Eye (tissue), 1 donor: ENCODE results near the gene PCDHB10.
"Not testable (repeated sequence)": the region's sequence is repeated elsewhere in the genome, so short reads cannot be mapped to it uniquely, and the experiment has no call there.

Experiments used
- DNase-seq: peaks from one replicate; pipeline ENCODE4 v3.0.0-alpha.2; 2015

Gene PCDHB10

GRCh38 chr5:141188682-141189081 lies 3.5 kb upstream of the PCDHB10 start:
- DNase-seq, result not testable (repeated sequence)

- DNase-seq, result not testable (repeated sequence)
Measured at GRCh38 chr5:141189131-141189530, 3.0 kb upstream of the PCDHB10 start.

- not testable (repeated sequence) for DNase-seq
Measured at GRCh38 chr5:141194332-141194731, 2.2 kb downstream of the PCDHB10 start.

- no peak for DNase-seq
Measured at GRCh38 chr5:141196363-141196762, 4.2 kb downstream of the PCDHB10 start.

- DNase-seq, result peak; percentile 26
Measured at GRCh38 chr5:141199359-141200235, 7.4 kb downstream of the PCDHB10 start, which contains the start of gene PCDHB11. Gene PCDHB11 (plus strand): TSS chr5:141199627. CDS start chr5:141199775, 148 bp downstream.

- DNase-seq, result not testable (repeated sequence)
Measured at GRCh38 chr5:141201126-141201525, 9.0 kb downstream of the PCDHB10 start.

DNA sequence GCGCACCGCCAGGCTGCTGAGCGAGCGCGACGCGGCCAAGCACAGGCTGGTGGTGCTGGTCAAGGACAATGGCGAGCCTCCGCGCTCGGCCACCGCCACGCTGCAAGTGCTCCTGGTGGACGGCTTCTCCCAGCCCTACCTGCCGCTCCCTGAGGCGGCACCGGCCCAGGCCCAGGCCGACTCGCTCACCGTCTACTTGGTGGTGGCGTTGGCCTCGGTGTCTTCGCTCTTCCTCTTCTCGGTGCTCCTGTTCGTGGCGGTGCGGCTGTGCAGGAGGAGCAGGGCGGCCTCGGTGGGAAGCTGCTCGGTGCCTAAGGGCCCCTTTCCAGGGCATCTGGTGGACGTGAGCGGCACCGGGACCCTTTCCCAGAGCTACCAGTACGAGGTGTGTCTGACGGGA lies 9.5 kb downstream of the PCDHB10 start:
- DNase-seq, result not testable (repeated sequence)

GRCh38 chr5:141208478-141208877 lies 16.3 kb downstream of the PCDHB10 start, which contains the start of gene PCDHB12:
Gene PCDHB12 (plus strand): TSS chr5:141208719. CDS start chr5:141208908, 189 bp downstream.
- DNase-seq, result peak; percentile 36

GRCh38 chr5:141210281-141210680 lies 18.1 kb downstream of the PCDHB10 start:
- not testable (repeated sequence) for DNase-seq

DNA sequence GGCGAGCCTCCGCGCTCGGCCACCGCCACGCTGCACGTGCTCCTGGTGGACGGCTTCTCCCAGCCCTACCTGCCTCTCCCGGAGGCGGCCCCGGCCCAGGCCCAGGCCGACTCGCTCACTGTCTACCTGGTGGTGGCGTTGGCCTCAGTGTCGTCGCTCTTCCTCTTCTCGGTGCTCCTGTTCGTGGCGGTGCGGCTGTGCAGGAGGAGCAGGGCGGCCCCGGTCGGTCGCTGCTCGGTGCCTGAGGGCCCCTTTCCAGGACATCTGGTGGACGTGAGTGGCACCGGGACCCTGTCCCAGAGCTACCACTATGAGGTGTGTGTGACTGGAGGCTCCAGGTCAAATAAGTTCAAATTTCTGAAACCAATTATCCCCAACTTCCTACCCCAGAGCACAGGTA lies 18.7 kb downstream of the PCDHB10 start:
- DNase-seq, result not testable (repeated sequence)

DNA sequence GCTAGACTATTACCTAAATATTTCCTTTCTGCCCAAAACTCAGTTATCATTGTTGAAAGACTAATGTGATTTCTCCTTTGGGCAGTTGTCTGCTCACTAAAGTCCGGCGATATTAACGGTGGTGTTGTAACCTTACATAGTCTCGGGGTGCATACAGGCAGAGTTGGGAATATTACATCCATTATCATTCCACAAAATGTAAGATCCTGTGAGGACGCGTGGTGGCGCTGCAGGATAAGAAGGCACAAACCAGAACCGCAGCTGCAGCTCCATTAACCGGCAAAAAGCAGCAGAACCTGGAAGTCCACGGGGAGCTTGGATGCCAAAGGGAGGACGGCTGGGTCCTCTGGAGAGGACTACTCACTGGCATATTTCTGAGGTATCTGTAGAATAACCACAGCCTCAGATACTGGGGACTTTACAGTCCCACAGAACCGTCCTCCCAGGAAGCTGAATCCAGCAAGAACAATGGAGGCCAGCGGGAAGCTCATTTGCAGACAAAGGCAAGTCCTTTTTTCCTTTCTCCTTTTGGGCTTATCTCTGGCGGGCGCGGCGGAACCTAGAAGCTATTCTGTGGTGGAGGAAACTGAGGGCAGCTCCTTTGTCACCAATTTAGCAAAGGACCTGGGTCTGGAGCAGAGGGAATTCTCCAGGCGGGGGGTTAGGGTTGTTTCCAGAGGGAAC lies 21.6 kb downstream of the PCDHB10 start, which contains the start of gene PCDHB13:
TSS of gene PCDHB13 (plus strand) at position 264 of the 684 bp plus-strand sequence. CDS start at position 469, 205 bp downstream.
- DNase-seq, result peak; percentile 47

DNA sequence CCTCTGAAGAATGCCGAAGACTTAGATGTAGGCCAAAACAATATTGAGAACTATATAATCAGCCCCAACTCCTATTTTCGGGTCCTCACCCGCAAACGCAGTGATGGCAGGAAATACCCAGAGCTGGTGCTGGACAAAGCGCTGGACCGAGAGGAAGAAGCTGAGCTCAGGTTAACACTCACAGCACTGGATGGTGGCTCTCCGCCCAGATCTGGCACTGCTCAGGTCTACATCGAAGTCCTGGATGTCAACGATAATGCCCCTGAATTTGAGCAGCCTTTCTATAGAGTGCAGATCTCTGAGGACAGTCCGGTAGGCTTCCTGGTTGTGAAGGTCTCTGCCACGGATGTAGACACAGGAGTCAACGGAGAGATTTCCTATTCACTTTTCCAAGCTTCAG lies 22.4 kb downstream of the PCDHB10 start:
- not testable (repeated sequence) for DNase-seq

GRCh38 chr5:141215504-141215903 lies 23.4 kb downstream of the PCDHB10 start:
- not testable (repeated sequence) for DNase-seq

- DNase-seq, result not testable (repeated sequence)
Measured at GRCh38 chr5:141216035-141216434, 23.9 kb downstream of the PCDHB10 start.

DNA sequence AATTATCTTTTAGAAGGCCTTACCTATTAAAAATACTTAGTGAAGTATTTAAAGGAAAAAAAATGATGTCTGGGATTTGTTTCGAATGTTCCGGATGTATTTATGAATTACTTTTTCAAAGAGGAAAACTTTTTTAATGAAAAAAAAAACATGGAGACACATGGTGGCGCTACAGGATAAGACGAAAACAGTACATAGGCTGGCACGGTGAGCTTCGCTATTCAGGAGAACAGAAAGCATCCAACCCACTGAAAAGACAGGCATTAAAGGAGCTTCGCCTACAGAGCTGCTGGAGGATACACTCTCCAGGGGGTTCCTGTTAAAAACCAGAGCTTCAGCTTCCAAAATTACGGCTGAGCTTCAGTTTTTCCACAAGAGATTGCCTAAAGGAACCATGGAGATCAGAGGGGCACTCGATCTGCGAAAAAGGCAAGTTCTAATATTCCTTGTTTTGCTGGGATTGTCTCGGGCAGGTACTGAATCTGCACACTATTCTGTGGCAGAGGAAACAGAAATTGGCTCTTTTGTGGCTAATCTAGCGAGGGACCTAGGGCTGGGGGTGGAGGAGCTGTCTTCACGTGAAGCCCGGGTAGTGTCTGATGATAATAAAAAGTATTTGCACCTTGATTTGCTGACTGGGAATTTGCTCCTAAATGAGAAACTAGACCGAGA lies 31.1 kb downstream of the PCDHB10 start, which contains the start of gene PCDHB14:
TSS of gene PCDHB14 (plus strand) at position 232 of the 672 bp plus-strand sequence. CDS start at position 395, 163 bp downstream.
- DNase-seq, result peak; percentile 51

- not testable (repeated sequence) for DNase-seq
Measured at GRCh38 chr5:141224844-141225243, 32.7 kb downstream of the PCDHB10 start.

GRCh38 chr5:141225421-141225820 lies 33.3 kb downstream of the PCDHB10 start:
- not testable (repeated sequence) for DNase-seq

GRCh38 chr5:141234109-141234667 lies 42.0 kb downstream of the PCDHB10 start:
- peak; percentile 37 for DNase-seq

DNA sequence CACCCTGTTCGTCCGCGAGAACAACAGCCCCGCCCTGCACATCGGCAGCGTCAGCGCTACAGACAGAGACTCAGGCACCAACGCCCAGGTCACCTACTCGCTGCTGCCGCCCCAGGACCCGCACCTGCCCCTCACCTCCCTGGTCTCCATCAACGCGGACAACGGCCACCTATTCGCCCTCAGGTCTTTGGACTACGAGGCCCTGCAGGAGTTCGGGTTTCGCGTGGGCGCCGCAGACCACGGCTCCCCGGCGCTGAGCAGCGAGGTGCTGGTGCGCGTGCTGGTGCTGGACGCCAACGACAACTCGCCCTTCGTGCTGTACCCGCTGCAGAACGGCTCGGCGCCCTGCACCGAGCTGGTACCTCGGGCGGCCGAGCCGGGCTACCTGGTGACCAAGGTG lies 43.8 kb downstream of the PCDHB10 start:
- DNase-seq, result not testable (repeated sequence)

GRCh38 chr5:141236516-141237313 lies 44.6 kb downstream of the PCDHB10 start:
- DNase-seq, result no peak

- no peak for DNase-seq
Measured at GRCh38 chr5:141241496-141241895, 49.3 kb downstream of the PCDHB10 start.
